SK-N-SH (cell line): ENCODE data around the gene ACCS. TPM values are rescaled to one million over a fixed set of nuclear protein-coding genes. Genes with fewer than 3 reads are reported as not detected.

Experiments
- CTCF ChIA-PET: fragments of 300-600, 350-600 bp; formaldehyde crosslinking; extraction: SDS; loops from one replicate; lab custom pipeline; 2021; lab: Yijun Ruan, JAX
- POLR2A ChIA-PET: fragments of 350-600 bp; sonication (Branson Sonifier 250); formaldehyde crosslinking; extraction: SDS; loops from one replicate; lab custom pipeline; 2020; ENCODE audit warnings: antibody characterized with exemption, inconsistent platforms; lab: Yijun Ruan, JAX
- DNase-seq: peaks from one replicate; pipeline ENCODE4 v3.0.0; 2012
- H2AFZ ChIP-seq: fragments of 200-600 bp; sonication (generic); 2 replicates; pipeline ENCODE4 v1.8.1; 2016; ENCODE audit warnings: antibody characterized with exemption, mild to moderate bottlenecking, low read depth
- H3F3A ChIP-seq: fragments of 200-600 bp; sonication (generic); replicated peaks from 2 replicates; pipeline ENCODE3; 2016; ENCODE audit warnings: antibody characterized with exemption, mild to moderate bottlenecking; ENCODE audit not compliant: insufficient read depth
- H3K27ac ChIP-seq, 2 experiments: fragments of 200-500 bp in 1 of 2; fragments of 200-600 bp in 1 of 2; sonication (Bioruptor generic) in 1 of 2; sonication (generic), shearing (Covaris generic) in 1 of 2; 2 replicates each; pipeline versions ENCODE4 v1.5.1 to v1.6.1; 2014 to 2016; ENCODE audit warnings: low read depth in 2 of 2, inconsistent platforms in 1 of 2, low read length in 1 of 2, mild to moderate bottlenecking in 1 of 2, mixed read lengths in 1 of 2
- H3K27me3 ChIP-seq: fragments of 200-600 bp; sonication (generic), shearing (Covaris generic); 2 replicates; pipeline ENCODE4 v1.6.1; 2016; ENCODE audit warnings: mixed run types; ENCODE audit not compliant: insufficient read depth
- H3K36me3 ChIP-seq, 2 experiments: fragments of 200-500 bp in 1 of 2; fragments of 200-600 bp in 1 of 2; sonication (Bioruptor generic) in 1 of 2; sonication (generic) in 1 of 2; replicated peaks in 1 of 2; 2 replicates each; pipeline versions ENCODE3 to v1.5.1; 2014 to 2016; ENCODE audit warnings: low read length in 1 of 2, mild to moderate bottlenecking in 1 of 2; ENCODE audit not compliant: insufficient read depth in 2 of 2, control insufficient read depth in 1 of 2
- H3K4me1 ChIP-seq, 2 experiments: fragments of 200-500 bp in 1 of 2; fragments of 200-600 bp in 1 of 2; sonication (Bioruptor generic) in 1 of 2; sonication (generic), shearing (Covaris generic) in 1 of 2; 2 replicates each; pipeline versions ENCODE4 v1.5.1 to v1.6.1; 2014 to 2016; ENCODE audit warnings: low read depth in 1 of 2, low read length in 1 of 2, mixed run types in 1 of 2; ENCODE audit not compliant: insufficient read depth in 2 of 2, control insufficient read depth in 1 of 2
- H3K4me2 ChIP-seq: fragments of 200-600 bp; sonication (generic), shearing (Covaris generic); 2 replicates; pipeline ENCODE4 v1.6.1; 2017; ENCODE audit warnings: mixed run types
- H3K4me3 ChIP-seq, 2 experiments: fragments of 200-500 bp in 1 of 2; fragments of 200-600 bp in 1 of 2; sonication (Bioruptor generic) in 1 of 2; sonication (generic), shearing (Covaris generic) in 1 of 2; 2 replicates each; pipeline versions ENCODE4 v1.5.1 to v1.8.1; 2014 to 2016; ENCODE audit warnings: low read depth in 2 of 2, inconsistent platforms in 1 of 2, low read length in 1 of 2, mild to moderate bottlenecking in 1 of 2, mixed read lengths in 1 of 2, moderate library complexity in 1 of 2
- H3K79me2 ChIP-seq: fragments of 200-600 bp; sonication (generic); 2 replicates; pipeline ENCODE4 v1.8.1; 2017; ENCODE audit warnings: mild to moderate bottlenecking; ENCODE audit not compliant: insufficient read depth
- H3K9ac ChIP-seq: fragments of 200-600 bp; sonication (generic); 2 replicates; pipeline ENCODE4 v1.6.1; 2017; ENCODE audit warnings: mixed run types
- H3K9me2 ChIP-seq: fragments of 200-600 bp; sonication (generic); 2 replicates; pipeline ENCODE4 v1.6.1; 2017; ENCODE audit warnings: mixed run types
- H3K9me3 ChIP-seq: fragments of 200-600 bp; sonication (generic); 2 replicates; pipeline ENCODE4 v1.6.1; 2017; ENCODE audit warnings: mixed run types, mild to moderate bottlenecking, moderate library complexity
- H4K20me1 ChIP-seq: fragments of 200-600 bp; sonication (generic); 2 replicates; pipeline ENCODE4 v1.6.1; 2017; ENCODE audit warnings: mild to moderate bottlenecking, mixed run types; ENCODE audit not compliant: insufficient read depth
- EZH2phosphoT487 ChIP-seq: fragments of 200-600 bp; sonication (generic); IDR thresholded peaks from 2 replicates; pipeline ENCODE4 v1.6.1; 2017; ENCODE audit warnings: low read depth, mixed run types, mild to moderate bottlenecking, antibody characterized with exemption, moderate library complexity, borderline replicate concordance
- FOSL2 ChIP-seq: IDR thresholded peaks from 2 replicates; pipeline ENCODE4 v1.4.0; 2012; ENCODE audit warnings: low read depth, mild to moderate bottlenecking, moderate library complexity, borderline replicate concordance
- FOXJ3 ChIP-seq: sonication (generic); formaldehyde crosslinking; IDR thresholded peaks from 2 replicates; pipeline ENCODE4 v1.5.1; 2020; ENCODE audit warnings: mild to moderate bottlenecking, missing genetic modification reagents
- GABPA ChIP-seq: IDR thresholded peaks from 2 replicates; pipeline ENCODE4 v1.4.0; 2012; ENCODE audit warnings: low read depth, mild to moderate bottlenecking
- GATA2 ChIP-seq: sonication (generic); formaldehyde crosslinking; IDR thresholded peaks from 2 replicates; pipeline ENCODE4 v1.5.0; 2020; ENCODE audit warnings: mild to moderate bottlenecking, missing genetic modification reagents
- NRF1 ChIP-seq: IDR thresholded peaks from 2 replicates; pipeline ENCODE4 v1.6.1; 2012; ENCODE audit warnings: low read depth, mild to moderate bottlenecking, low read length
- RCOR1 ChIP-seq: fragments of 150-350 bp; IDR thresholded peaks from 2 replicates; pipeline ENCODE4 v1.6.1; 2017; ENCODE audit warnings: antibody characterized with exemption, low read length
- TAF1 ChIP-seq: IDR thresholded peaks from 2 replicates; pipeline ENCODE4 v1.6.1; 2012; ENCODE audit warnings: low read depth, mild to moderate bottlenecking, low read length, moderate library complexity, borderline replicate concordance
- YY1 ChIP-seq: IDR thresholded peaks from 2 replicates; pipeline ENCODE4 v1.4.0; 2012; ENCODE audit warnings: low read depth, mild to moderate bottlenecking
- WGBS: methylation state at CpG from one replicate; pipeline ENCODE4 v1.1.6; 2017; ENCODE audit warnings: low lambda C conversion rate; 5-methylcytosine and 5-hydroxymethylcytosine counted together
- polyA plus RNA-seq, 3 experiments: library from polyadenylated mRNA; depleted of rRNA; stranded (reverse); fragments of >200 nt; gene quantifications; 2 replicates each; pipeline ENCODE4 v1.2.3, GENCODE V29; 2012
- TF ChIP-seq, protein P1 (sequence below): fragments of 150-350 bp; IDR thresholded peaks from 2 replicates; pipeline ENCODE4 v1.6.1; 2017; ENCODE audit warnings: antibody characterized with exemption, low read length, low read depth, borderline replicate concordance
- TF ChIP-seq, protein P2 (sequence below): IDR thresholded peaks from 2 replicates; pipeline ENCODE4 v1.6.1; 2012; ENCODE audit warnings: mild to moderate bottlenecking, low read depth, low read length, moderate library complexity
- TF ChIP-seq, protein P3 (sequence below): IDR thresholded peaks from 2 replicates; pipeline ENCODE4 v1.4.0; 2012; ENCODE audit warnings: low read depth, borderline replicate concordance
- TF ChIP-seq, protein P4 (sequence below): IDR thresholded peaks from 2 replicates; pipeline ENCODE4 v1.4.0; 2012; ENCODE audit warnings: low read depth, borderline replicate concordance
- TF ChIP-seq, protein P5 (sequence below): IDR thresholded peaks from 2 replicates; pipeline ENCODE4; 2012

Gene ACCS
- polyA plus RNA-seq, 1 of the 3 experiments (the other 2 are of a cell fraction) = 28.5 TPM

DNA sequence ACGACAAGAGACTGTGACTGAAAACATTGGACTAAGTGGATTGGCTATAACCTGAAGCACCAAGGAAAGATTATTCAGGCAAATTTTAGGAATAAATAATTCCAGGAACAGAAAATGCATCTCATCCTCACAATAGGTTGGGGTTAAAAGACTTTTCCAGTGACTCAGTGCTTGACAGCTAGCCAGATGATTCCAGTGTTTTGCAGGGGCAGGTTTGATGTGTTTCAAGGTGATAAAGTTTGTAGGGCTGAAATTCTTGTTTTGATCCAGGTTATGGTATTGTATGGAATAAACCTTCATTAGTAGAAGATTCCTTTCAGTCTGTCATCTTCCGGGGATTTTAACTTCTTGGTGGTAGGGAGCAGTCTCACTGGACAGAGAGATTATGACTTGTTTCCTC is 31.8 kb downstream of the ACCS start:
- no peak overlapping the region for H3K4me3 ChIP-seq
- WGBS = 94% methylated on average over 2 of the region's 2 CpGs
- H3K9me3 ChIP-seq = no peaks in the 10 kb centered on the region
- no peak for DNase-seq
- H3K27ac ChIP-seq = no peak overlapping the region
- peaks cover 41% of the 10 kb centered on the region for H3K79me2 ChIP-seq
- no peaks in the 10 kb centered on the region for H3K9me2 ChIP-seq
- no peak overlapping the region for H3K9ac ChIP-seq
- ChIA-PET POLR2A (no interaction called here), CTCF (interaction anchor here (0.7 to 1.6 kb wide), 2 partner anchors 11 to 22 kb away, joined by 3 to 7 read pairs; no protein-coding TSS in a partner anchor)
- TF ChIP-seq TAF1 (no peak), YY1 (no peak), GATA2 (no peak), RCOR1 (no peak), GABPA (no peak), EZH2phosphoT487 (no peak)
- TF ChIP-seq, protein P1, sequence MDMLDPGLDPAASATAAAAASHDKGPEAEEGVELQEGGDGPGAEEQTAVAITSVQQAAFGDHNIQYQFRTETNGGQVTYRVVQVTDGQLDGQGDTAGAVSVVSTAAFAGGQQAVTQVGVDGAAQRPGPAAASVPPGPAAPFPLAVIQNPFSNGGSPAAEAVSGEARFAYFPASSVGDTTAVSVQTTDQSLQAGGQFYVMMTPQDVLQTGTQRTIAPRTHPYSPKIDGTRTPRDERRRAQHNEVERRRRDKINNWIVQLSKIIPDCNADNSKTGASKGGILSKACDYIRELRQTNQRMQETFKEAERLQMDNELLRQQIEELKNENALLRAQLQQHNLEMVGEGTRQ = no peak
- TF ChIP-seq, protein P2, sequence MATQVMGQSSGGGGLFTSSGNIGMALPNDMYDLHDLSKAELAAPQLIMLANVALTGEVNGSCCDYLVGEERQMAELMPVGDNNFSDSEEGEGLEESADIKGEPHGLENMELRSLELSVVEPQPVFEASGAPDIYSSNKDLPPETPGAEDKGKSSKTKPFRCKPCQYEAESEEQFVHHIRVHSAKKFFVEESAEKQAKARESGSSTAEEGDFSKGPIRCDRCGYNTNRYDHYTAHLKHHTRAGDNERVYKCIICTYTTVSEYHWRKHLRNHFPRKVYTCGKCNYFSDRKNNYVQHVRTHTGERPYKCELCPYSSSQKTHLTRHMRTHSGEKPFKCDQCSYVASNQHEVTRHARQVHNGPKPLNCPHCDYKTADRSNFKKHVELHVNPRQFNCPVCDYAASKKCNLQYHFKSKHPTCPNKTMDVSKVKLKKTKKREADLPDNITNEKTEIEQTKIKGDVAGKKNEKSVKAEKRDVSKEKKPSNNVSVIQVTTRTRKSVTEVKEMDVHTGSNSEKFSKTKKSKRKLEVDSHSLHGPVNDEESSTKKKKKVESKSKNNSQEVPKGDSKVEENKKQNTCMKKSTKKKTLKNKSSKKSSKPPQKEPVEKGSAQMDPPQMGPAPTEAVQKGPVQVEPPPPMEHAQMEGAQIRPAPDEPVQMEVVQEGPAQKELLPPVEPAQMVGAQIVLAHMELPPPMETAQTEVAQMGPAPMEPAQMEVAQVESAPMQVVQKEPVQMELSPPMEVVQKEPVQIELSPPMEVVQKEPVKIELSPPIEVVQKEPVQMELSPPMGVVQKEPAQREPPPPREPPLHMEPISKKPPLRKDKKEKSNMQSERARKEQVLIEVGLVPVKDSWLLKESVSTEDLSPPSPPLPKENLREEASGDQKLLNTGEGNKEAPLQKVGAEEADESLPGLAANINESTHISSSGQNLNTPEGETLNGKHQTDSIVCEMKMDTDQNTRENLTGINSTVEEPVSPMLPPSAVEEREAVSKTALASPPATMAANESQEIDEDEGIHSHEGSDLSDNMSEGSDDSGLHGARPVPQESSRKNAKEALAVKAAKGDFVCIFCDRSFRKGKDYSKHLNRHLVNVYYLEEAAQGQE = no peak
- TF ChIP-seq, protein P3, sequence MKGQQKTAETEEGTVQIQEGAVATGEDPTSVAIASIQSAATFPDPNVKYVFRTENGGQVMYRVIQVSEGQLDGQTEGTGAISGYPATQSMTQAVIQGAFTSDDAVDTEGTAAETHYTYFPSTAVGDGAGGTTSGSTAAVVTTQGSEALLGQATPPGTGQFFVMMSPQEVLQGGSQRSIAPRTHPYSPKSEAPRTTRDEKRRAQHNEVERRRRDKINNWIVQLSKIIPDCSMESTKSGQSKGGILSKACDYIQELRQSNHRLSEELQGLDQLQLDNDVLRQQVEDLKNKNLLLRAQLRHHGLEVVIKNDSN = no peak
- no peaks in the 10 kb centered on the region for H3K36me3 ChIP-seq
- H3K4me1 ChIP-seq = peaks cover 3 to 9% of the 10 kb centered on the region in 2 experiments; a peak in 3 of 4 replicates
- H3K4me2 ChIP-seq = no peak overlapping the region
- 0 out of 2 replicates have a peak, but pooled peaks cover 11% of the 10 kb centered on the region for H4K20me1 ChIP-seq
- H2AFZ ChIP-seq = no peak overlapping the region
- peaks cover 4% of the 10 kb centered on the region for H3F3A ChIP-seq
- no peaks in the 10 kb centered on the region for H3K27me3 ChIP-seq

DNA sequence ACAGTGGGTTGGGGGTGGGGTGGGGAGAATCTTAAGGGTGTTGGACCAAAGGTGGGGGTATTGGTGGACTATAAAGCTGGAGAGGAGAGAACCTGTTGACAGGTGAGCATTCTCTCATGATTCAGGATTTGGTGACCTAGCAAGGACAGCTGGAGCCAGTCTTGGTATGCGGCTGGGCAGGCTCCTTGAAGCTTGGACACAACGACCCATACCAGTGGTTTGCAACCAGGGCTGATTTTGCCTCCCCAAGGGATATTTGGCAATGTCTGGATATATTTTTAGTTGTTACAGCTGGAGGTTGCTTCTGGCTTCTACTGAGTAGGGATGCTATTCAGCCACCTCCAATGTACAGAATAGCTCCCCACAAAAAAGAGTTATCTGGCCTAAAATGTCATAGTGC is 35.0 kb downstream of the ACCS start:
- POLR2A ChIA-PET = interaction anchor here (0.7 kb wide), 1 partner anchor 11 kb away, joined by 3 read pairs; no protein-coding TSS in a partner anchor
- no peaks in the 10 kb centered on the region for H3F3A ChIP-seq
- 0 out of 2 replicates have a peak, but pooled peaks cover 11% of the 10 kb centered on the region for H4K20me1 ChIP-seq
- DNase-seq = no peak
- H3K36me3 ChIP-seq = peaks cover 0 to 3% of the 10 kb centered on the region in 2 experiments
- H3K9me2 ChIP-seq = no peaks in the 10 kb centered on the region
- H3K79me2 ChIP-seq = peaks cover 43% of the 10 kb centered on the region
- H2AFZ ChIP-seq = no peak overlapping the region
- no peaks in the 10 kb centered on the region for H3K9me3 ChIP-seq
- no peak overlapping the region for H3K27ac ChIP-seq
- CTCF ChIA-PET = interaction anchor here (0.9 to 3.8 kb wide), 5 partner anchors 9 to 211 kb away, joined by 3 to 29 read pairs (median 4); no protein-coding TSS in a partner anchor
- H3K9ac ChIP-seq = no peak overlapping the region
- H3K27me3 ChIP-seq = no peaks in the 10 kb centered on the region
- WGBS = 86% methylated on average over 2 of the region's 2 CpGs
- H3K4me2 ChIP-seq = no peak overlapping the region
- H3K4me3 ChIP-seq = no peak overlapping the region
- peaks cover 0 to 9% of the 10 kb centered on the region in 2 experiments; a peak in 3 of 4 replicates for H3K4me1 ChIP-seq
- TF ChIP-seq NRF1 (no peak), FOSL2 (no peak), RCOR1 (no peak), FOXJ3 (CRISPR knock-in tag) (no peak), GABPA (no peak)
- TF ChIP-seq, protein P4, sequence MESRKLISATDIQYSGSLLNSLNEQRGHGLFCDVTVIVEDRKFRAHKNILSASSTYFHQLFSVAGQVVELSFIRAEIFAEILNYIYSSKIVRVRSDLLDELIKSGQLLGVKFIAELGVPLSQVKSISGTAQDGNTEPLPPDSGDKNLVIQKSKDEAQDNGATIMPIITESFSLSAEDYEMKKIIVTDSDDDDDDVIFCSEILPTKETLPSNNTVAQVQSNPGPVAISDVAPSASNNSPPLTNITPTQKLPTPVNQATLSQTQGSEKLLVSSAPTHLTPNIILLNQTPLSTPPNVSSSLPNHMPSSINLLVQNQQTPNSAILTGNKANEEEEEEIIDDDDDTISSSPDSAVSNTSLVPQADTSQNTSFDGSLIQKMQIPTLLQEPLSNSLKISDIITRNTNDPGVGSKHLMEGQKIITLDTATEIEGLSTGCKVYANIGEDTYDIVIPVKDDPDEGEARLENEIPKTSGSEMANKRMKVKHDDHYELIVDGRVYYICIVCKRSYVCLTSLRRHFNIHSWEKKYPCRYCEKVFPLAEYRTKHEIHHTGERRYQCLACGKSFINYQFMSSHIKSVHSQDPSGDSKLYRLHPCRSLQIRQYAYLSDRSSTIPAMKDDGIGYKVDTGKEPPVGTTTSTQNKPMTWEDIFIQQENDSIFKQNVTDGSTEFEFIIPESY = no peak
- TF ChIP-seq, protein P5, sequence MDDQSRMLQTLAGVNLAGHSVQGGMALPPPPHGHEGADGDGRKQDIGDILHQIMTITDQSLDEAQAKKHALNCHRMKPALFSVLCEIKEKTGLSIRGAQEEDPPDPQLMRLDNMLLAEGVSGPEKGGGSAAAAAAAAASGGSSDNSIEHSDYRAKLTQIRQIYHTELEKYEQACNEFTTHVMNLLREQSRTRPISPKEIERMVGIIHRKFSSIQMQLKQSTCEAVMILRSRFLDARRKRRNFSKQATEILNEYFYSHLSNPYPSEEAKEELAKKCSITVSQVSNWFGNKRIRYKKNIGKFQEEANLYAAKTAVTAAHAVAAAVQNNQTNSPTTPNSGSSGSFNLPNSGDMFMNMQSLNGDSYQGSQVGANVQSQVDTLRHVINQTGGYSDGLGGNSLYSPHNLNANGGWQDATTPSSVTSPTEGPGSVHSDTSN = no peak
- TF ChIP-seq, protein P1 = no peak
